ENCODE data around the gene PPP4R2.
"Not testable (repeated sequence)": the region's sequence is repeated elsewhere in the genome, so short reads cannot be mapped to it uniquely, and the experiment has no call there.

PPP4R2 gene

GRCh38 chr3:73060302-73060723 is 63.7 kb downstream of the PPP4R2 start:
- H3K27ac ChIP-seq (ENCODE audit: insufficient read depth, low read depth, low read length, poor library complexity, severe bottlenecking) = no peak overlapping the region
- H3K9me3 ChIP-seq (ENCODE audit: control insufficient read depth, low read length) = no peaks in the 10 kb centered on the region
- H3K36me3 ChIP-seq (ENCODE audit: control insufficient read depth, insufficient read depth, low read length) = peaks cover 10% of the 10 kb centered on the region
- H3K4me3 ChIP-seq (ENCODE audit: insufficient read depth, low read depth, low read length) = no peak overlapping the region
- WGBS, 2 experiments = no CpG with 5 or more reads among the region's 1 CpG
- no peaks in the 10 kb centered on the region for H3K27me3 ChIP-seq (ENCODE audit: control insufficient read depth, insufficient read depth, low read length, poor library complexity, severe bottlenecking)
- no peaks in the 10 kb centered on the region for H3K4me1 ChIP-seq (ENCODE audit: control insufficient read depth, insufficient read depth, low read length)

DNA sequence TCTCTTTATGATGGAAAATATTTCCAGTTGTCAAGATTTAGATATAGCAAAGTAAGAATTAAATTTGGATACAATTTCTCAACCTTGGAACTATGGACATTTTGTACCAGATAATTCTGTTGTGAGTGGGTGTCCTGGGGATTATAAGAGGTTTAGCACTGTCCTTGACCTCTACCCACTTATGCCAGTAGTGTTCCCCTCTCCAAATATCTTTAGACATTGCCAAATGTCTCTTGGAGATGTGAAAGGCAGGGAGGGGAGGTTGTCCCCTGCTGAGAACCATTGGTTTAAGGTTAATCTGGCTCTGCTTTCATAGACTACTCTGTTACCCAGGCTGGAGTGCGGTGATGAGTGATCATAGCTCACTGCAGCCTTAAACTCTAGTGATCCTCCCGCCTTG is 64.8 kb downstream of the PPP4R2 start, which contains the start of gene EBLN2:
Gene EBLN2, plus strand, starts transcription at position 244 of the 400 bp plus-strand sequence. CDS start 423 bp downstream, outside the sequence.
- Histone ChIP-seq H3K4me3 (ENCODE audit: insufficient read depth, low read depth, low read length) (no peak within 1 kb of the TSS), H3K9me3 (ENCODE audit: control insufficient read depth, low read length) (no peaks in the 10 kb centered on the region), H3K27ac (ENCODE audit: insufficient read depth, low read depth, low read length, poor library complexity, severe bottlenecking) (no peak within 1 kb of the TSS), H3K4me1 (ENCODE audit: control insufficient read depth, insufficient read depth, low read length) (no peaks in the 10 kb centered on the region), H3K36me3 (ENCODE audit: control insufficient read depth, insufficient read depth, low read length) (peaks cover 10% of the 10 kb centered on the region), H3K27me3 (ENCODE audit: control insufficient read depth, insufficient read depth, low read length, poor library complexity, severe bottlenecking) (no peaks in the 10 kb centered on the region)
- 85 to 91% methylated on average over 2 of the region's 2 CpGs for WGBS, 2 experiments

GRCh38 chr3:73066243-73066642 is 69.6 kb downstream of the PPP4R2 start:
- H3K36me3 ChIP-seq (ENCODE audit: control insufficient read depth, insufficient read depth, low read length) = not testable (repeated sequence)

DNA sequence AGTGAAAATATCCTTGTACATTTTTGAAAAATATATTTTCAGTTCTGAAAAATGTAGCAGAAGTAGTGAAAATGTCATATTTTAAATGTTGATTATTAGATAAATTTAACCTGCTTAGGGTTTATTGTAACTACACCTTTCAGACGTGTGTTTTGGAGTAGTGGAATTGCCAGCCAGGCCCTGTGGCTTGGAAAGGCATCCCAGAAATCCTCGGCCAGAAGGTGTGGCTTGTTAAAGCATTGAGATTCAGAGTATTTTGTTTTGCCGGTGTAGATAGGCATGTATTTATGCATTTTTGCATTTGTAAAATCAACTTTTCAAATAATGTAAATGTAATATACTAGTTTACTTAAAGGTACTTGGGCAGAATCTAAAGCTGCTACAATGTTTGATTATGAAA is 71.8 kb downstream of the PPP4R2 start:
- 78 to 88% methylated on average over 3 of the region's 3 CpGs for WGBS, 2 experiments
- Histone ChIP-seq H3K4me1 (ENCODE audit: control insufficient read depth, insufficient read depth, low read length) (no peaks in the 10 kb centered on the region), H3K4me3 (ENCODE audit: insufficient read depth, low read depth, low read length) (no peak overlapping the region), H3K27me3 (ENCODE audit: control insufficient read depth, insufficient read depth, low read length, poor library complexity, severe bottlenecking) (no peaks in the 10 kb centered on the region), H3K27ac (ENCODE audit: insufficient read depth, low read depth, low read length, poor library complexity, severe bottlenecking) (no peak overlapping the region), H3K36me3 (ENCODE audit: control insufficient read depth, insufficient read depth, low read length) (no peaks in the 10 kb centered on the region), H3K9me3 (ENCODE audit: control insufficient read depth, low read length) (no peaks in the 10 kb centered on the region)

More at GRCh38 chr3:73066243-73066642, 69.6 kb downstream of the PPP4R2 start:
- H3K4me3 ChIP-seq (ENCODE audit: insufficient read depth, low read depth, low read length); H3K27ac ChIP-seq (ENCODE audit: insufficient read depth, low read depth, low read length, poor library complexity, severe bottlenecking); H3K27me3 ChIP-seq (ENCODE audit: control insufficient read depth, insufficient read depth, low read length, poor library complexity, severe bottlenecking); H3K4me1 ChIP-seq (ENCODE audit: control insufficient read depth, insufficient read depth, low read length); H3K9me3 ChIP-seq (ENCODE audit: control insufficient read depth, low read length): not testable (repeated sequence)

DNA sequence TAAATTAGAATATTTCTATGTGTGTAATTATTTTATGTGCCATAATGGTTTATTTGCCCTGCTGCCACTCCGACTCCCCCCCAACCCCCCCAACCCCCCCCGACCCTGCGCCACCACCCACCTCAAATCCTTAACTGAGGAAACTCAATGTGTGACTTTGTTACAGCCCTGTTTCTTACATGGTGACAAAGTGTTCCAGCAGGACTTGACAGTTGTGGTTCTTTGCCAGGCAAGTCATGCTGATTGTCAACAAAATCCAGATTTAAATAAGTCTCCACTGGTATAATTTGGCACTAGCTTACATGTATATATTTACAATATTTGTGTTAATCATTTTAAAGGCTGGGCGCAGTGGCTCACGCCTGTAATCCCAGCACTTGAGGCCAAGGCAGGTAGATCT is 72.6 kb downstream of the PPP4R2 start:
- H3K9me3 ChIP-seq (ENCODE audit: control insufficient read depth, low read length) = no peaks in the 10 kb centered on the region
- no peak overlapping the region for H3K4me3 ChIP-seq (ENCODE audit: insufficient read depth, low read depth, low read length)
- no peaks in the 10 kb centered on the region for H3K27me3 ChIP-seq (ENCODE audit: control insufficient read depth, insufficient read depth, low read length, poor library complexity, severe bottlenecking)
- WGBS, 2 experiments = 95 to 98% methylated on average over 5 of the region's 5 CpGs
- H3K27ac ChIP-seq (ENCODE audit: insufficient read depth, low read depth, low read length, poor library complexity, severe bottlenecking) = no peak overlapping the region
- no peaks in the 10 kb centered on the region for H3K36me3 ChIP-seq (ENCODE audit: control insufficient read depth, insufficient read depth, low read length)
- H3K4me1 ChIP-seq (ENCODE audit: control insufficient read depth, insufficient read depth, low read length) = no peaks in the 10 kb centered on the region

GRCh38 chr3:73069775-73070444 is 73.3 kb downstream of the PPP4R2 start:
- Histone ChIP-seq H3K27ac (ENCODE audit: insufficient read depth, low read depth, low read length, poor library complexity, severe bottlenecking) (no peak overlapping the region), H3K27me3 (ENCODE audit: control insufficient read depth, insufficient read depth, low read length, poor library complexity, severe bottlenecking) (no peaks in the 10 kb centered on the region), H3K4me1 (ENCODE audit: control insufficient read depth, insufficient read depth, low read length) (no peaks in the 10 kb centered on the region), H3K4me3 (ENCODE audit: insufficient read depth, low read depth, low read length) (no peak overlapping the region), H3K9me3 (ENCODE audit: control insufficient read depth, low read length) (no peaks in the 10 kb centered on the region), H3K36me3 (ENCODE audit: control insufficient read depth, insufficient read depth, low read length) (no peaks in the 10 kb centered on the region)
- 93 to 96% methylated on average over 13 to 14 of the region's 14 CpGs for WGBS, 2 experiments

- no peaks in the 10 kb centered on the region for H3K4me1 ChIP-seq (ENCODE audit: control insufficient read depth, insufficient read depth, low read length)
- WGBS, 2 experiments = 66 to 72% methylated on average over 5 to 6 of the region's 6 CpGs
- no peaks in the 10 kb centered on the region for H3K27me3 ChIP-seq (ENCODE audit: control insufficient read depth, insufficient read depth, low read length, poor library complexity, severe bottlenecking)
- no peak overlapping the region for H3K4me3 ChIP-seq (ENCODE audit: insufficient read depth, low read depth, low read length)
- H3K36me3 ChIP-seq (ENCODE audit: control insufficient read depth, insufficient read depth, low read length) = no peaks in the 10 kb centered on the region
- H3K27ac ChIP-seq (ENCODE audit: insufficient read depth, low read depth, low read length, poor library complexity, severe bottlenecking) = no peak overlapping the region
- H3K9me3 ChIP-seq (ENCODE audit: control insufficient read depth, low read length) = no peaks in the 10 kb centered on the region
Observed at GRCh38 chr3:73070675-73071575, 74.3 kb downstream of the PPP4R2 start.

- H3K4me1 ChIP-seq (ENCODE audit: control insufficient read depth, insufficient read depth, low read length) = no peaks in the 10 kb centered on the region
- H3K36me3 ChIP-seq (ENCODE audit: control insufficient read depth, insufficient read depth, low read length) = no peaks in the 10 kb centered on the region
- no peak overlapping the region for H3K4me3 ChIP-seq (ENCODE audit: insufficient read depth, low read depth, low read length)
- H3K27me3 ChIP-seq (ENCODE audit: control insufficient read depth, insufficient read depth, low read length, poor library complexity, severe bottlenecking) = no peaks in the 10 kb centered on the region
- WGBS, 2 experiments = 90 to 94% methylated on average over 1 of the region's 1 CpG
- H3K27ac ChIP-seq (ENCODE audit: insufficient read depth, low read depth, low read length, poor library complexity, severe bottlenecking) = no peak overlapping the region
- no peaks in the 10 kb centered on the region for H3K9me3 ChIP-seq (ENCODE audit: control insufficient read depth, low read length)
Observed at GRCh38 chr3:73071952-73072351, 75.3 kb downstream of the PPP4R2 start.

- 75 to 84% methylated on average over 1 of the region's 1 CpG for WGBS, 2 experiments
- H3K4me3 ChIP-seq (ENCODE audit: insufficient read depth, low read depth, low read length) = no peak overlapping the region
- no peaks in the 10 kb centered on the region for H3K36me3 ChIP-seq (ENCODE audit: control insufficient read depth, insufficient read depth, low read length)
- H3K9me3 ChIP-seq (ENCODE audit: control insufficient read depth, low read length) = no peaks in the 10 kb centered on the region
- no peaks in the 10 kb centered on the region for H3K27me3 ChIP-seq (ENCODE audit: control insufficient read depth, insufficient read depth, low read length, poor library complexity, severe bottlenecking)
- no peak overlapping the region for H3K27ac ChIP-seq (ENCODE audit: insufficient read depth, low read depth, low read length, poor library complexity, severe bottlenecking)
- H3K4me1 ChIP-seq (ENCODE audit: control insufficient read depth, insufficient read depth, low read length) = no peaks in the 10 kb centered on the region
Observed at GRCh38 chr3:73072634-73073033, 76.0 kb downstream of the PPP4R2 start.

DNA sequence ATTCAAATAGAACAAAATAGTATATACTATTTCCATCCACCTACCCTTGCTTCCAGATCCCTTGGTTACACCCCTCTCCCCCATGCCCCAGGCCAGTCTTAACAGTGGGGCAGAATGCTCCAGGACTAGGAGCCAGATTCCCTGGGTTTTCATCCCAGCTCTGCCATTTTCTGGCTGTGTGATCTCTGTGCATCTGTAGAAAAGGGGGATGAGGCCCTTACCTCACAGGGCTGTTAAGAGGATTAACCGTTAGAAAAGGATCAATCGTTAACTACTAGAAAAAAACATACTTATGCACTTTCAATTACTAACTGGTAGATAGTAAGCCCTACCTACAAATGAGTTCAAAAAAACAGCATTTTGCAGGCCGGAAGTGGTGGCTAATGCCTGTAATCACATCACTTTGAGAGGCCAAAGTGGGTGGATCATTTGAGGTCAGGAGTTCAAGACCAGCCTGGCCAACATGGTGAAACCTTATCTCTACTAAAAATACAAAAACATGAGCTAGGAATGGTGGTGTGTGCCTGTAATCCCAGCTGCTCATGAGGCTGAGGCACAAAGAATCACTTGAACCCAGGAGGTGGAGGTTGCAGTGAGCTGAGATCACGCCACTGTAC is 76.6 kb downstream of the PPP4R2 start:
- H3K27me3 ChIP-seq (ENCODE audit: control insufficient read depth, insufficient read depth, low read length, poor library complexity, severe bottlenecking) = no peaks in the 10 kb centered on the region
- peak overlapping the region; percentile 12 for H3K27ac ChIP-seq (ENCODE audit: insufficient read depth, low read depth, low read length, poor library complexity, severe bottlenecking)
- H3K4me3 ChIP-seq (ENCODE audit: insufficient read depth, low read depth, low read length) = no peak overlapping the region
- no peaks in the 10 kb centered on the region for H3K4me1 ChIP-seq (ENCODE audit: control insufficient read depth, insufficient read depth, low read length)
- WGBS, 2 experiments = 78 to 82% methylated on average over 4 of the region's 4 CpGs
- no peaks in the 10 kb centered on the region for H3K9me3 ChIP-seq (ENCODE audit: control insufficient read depth, low read length)
- H3K36me3 ChIP-seq (ENCODE audit: control insufficient read depth, insufficient read depth, low read length) = no peaks in the 10 kb centered on the region
